Skin of body (tissue), 2 donors: ENCODE results near the gene MUSK. TPM values are rescaled to one million over a fixed set of nuclear protein-coding genes. Genes with fewer than 3 reads are reported as not detected.
A peak's percentile ranks its signal among the peaks of the same experiment; 100 is the strongest.
"Not testable (repeated sequence)": the region's sequence is repeated elsewhere in the genome, so short reads cannot be mapped to it uniquely, and the experiment has no call there.

Experiments
- DNase-seq: peaks from one replicate; lab custom pipeline; 2025; lab: John Stamatoyannopoulos, UW
- total RNA-seq: library from RNA; depleted of rRNA; stranded (reverse); fragments of >200 nt; gene quantifications from one replicate; pipeline ENCODE4 v1.2.3, GENCODE V29; 2014

The MUSK gene
- total RNA-seq, 1 donor from 2014 or later = 1.1 TPM

- no peak for DNase-seq
These were observed 86.6 kb downstream of the MUSK start for GRCh38 chr9:110755179-110755578.

GRCh38 chr9:110758201-110758600 is 89.6 kb downstream of the MUSK start:
- no peak for DNase-seq

GRCh38 chr9:110762783-110763182 is 94.2 kb downstream of the MUSK start:
- DNase-seq = no peak

- no peak for DNase-seq
These were observed 95.0 kb downstream of the MUSK start for GRCh38 chr9:110763568-110763967.

- DNase-seq = no peak
These were observed 95.4 kb downstream of the MUSK start for GRCh38 chr9:110764006-110764405.

- DNase-seq = no peak
These were observed 97.3 kb downstream of the MUSK start for GRCh38 chr9:110765926-110766325.

GRCh38 chr9:110767559-110768063 is 99.0 kb downstream of the MUSK start:
- DNase-seq = peak; percentile 72

GRCh38 chr9:110768886-110769285 is 100.3 kb downstream of the MUSK start:
- peak; percentile 35 for DNase-seq

- peak; percentile 15 for DNase-seq
These were observed 101.1 kb downstream of the MUSK start for GRCh38 chr9:110769667-110770066.

- DNase-seq = peak; percentile 22
These were observed 107.1 kb downstream of the MUSK start for GRCh38 chr9:110775724-110776123.

- DNase-seq = peak; percentile 88
These were observed 107.6 kb downstream of the MUSK start for GRCh38 chr9:110776221-110776620.

GRCh38 chr9:110777196-110777875 is 108.7 kb downstream of the MUSK start:
- no peak for DNase-seq

- no peak for DNase-seq
These were observed 109.3 kb downstream of the MUSK start for GRCh38 chr9:110777876-110778215.

- no peak for DNase-seq
These were observed 114.1 kb downstream of the MUSK start for GRCh38 chr9:110782701-110783100.

GRCh38 chr9:110784309-110784708 is 115.7 kb downstream of the MUSK start:
- no peak for DNase-seq

- DNase-seq = no peak
These were observed 116.6 kb downstream of the MUSK start for GRCh38 chr9:110785166-110785565.

- DNase-seq = not testable (repeated sequence)
These were observed 119.8 kb downstream of the MUSK start for GRCh38 chr9:110788396-110788795.

GRCh38 chr9:110788871-110789270 is 120.3 kb downstream of the MUSK start:
- DNase-seq = no peak

GRCh38 chr9:110797611-110798010 is 129.0 kb downstream of the MUSK start:
- no peak for DNase-seq

GRCh38 chr9:110799396-110799795 is 130.8 kb downstream of the MUSK start:
- peak; percentile 67 for DNase-seq

- DNase-seq = no peak
These were observed 132.8 kb downstream of the MUSK start for GRCh38 chr9:110801426-110801825.

- peak; percentile 48 for DNase-seq
These were observed 133.9 kb downstream of the MUSK start for GRCh38 chr9:110802416-110803035.

- DNase-seq = no peak
These were observed 139.5 kb downstream of the MUSK start for GRCh38 chr9:110807956-110808598.
